B cell (primary cell): ENCODE measurements around the gene PLA2G4E.

ENCODE experiments used
- CTCF ChIP-seq: fragments of 200-600 bp; IDR thresholded peaks from one replicate; pipeline ENCODE4 v1.8.0; 2022; ENCODE audit warnings: antibody characterized with exemption, mild to moderate bottlenecking
- EZH2 ChIP-seq: IDR thresholded peaks from 2 replicates; pipeline ENCODE4 v1.6.1; 2012; ENCODE audit warnings: borderline replicate concordance, low read depth, mild to moderate bottlenecking, moderate library complexity, low read length; ENCODE audit not compliant: insufficient read depth, poor library complexity, severe bottlenecking

GRCh38 chr15:41946970-41947369 is 73.9 kb downstream of the PLA2G4E start:
- no peak for TF ChIP-seq CTCF
- no peak for TF ChIP-seq EZH2
